ENCODE data around the gene SURF4. TPM values are rescaled to one million over a fixed set of nuclear protein-coding genes. Genes with fewer than 3 reads are reported as not detected.

Gene SURF4
- total and polyA plus RNA-seq, 2 donors from 2014 or later, result 121 to 138 TPM

GRCh38 chr9:133380734-133381133, 4.9 kb upstream of the SURF4 start:
- FAIRE-seq (no peak), DNase-seq (no peak)
- H3K27me3 ChIP-seq (ENCODE audit: control insufficient read depth, insufficient read depth, low read length), result no peaks in the 10 kb centered on the region
- H3K27ac ChIP-seq (ENCODE audit: low read depth in 2 of 2, low read length in 2 of 2), result no peak overlapping the region
- no peak for TF ChIP-seq CTCF (IDR thresholded peaks at IDR 0.05; ENCODE audit: borderline replicate concordance, extremely low read depth, insufficient read depth)
- no peaks in the 10 kb centered on the region for H3K4me1 ChIP-seq (ENCODE audit: control insufficient read depth in 2 of 3, insufficient read depth in 2 of 3, low read depth in 1 of 3, low read length in 3 of 3)
- peaks cover 0 to 4% (median 3%) of the 10 kb centered on the region in 3 donors for H3K9me3 ChIP-seq (ENCODE audit: control insufficient read depth in 2 of 3, insufficient read depth in 1 of 3, low read length in 3 of 3)
- no peak overlapping the region for H3K4me3 ChIP-seq (ENCODE audit: low read length in 3 of 3)
- intact Hi-C loops (cut with DNase I), result no loop called here
- H3K9ac ChIP-seq (ENCODE audit: low read length in 3 of 3), result no peak overlapping the region
- H3K36me3 ChIP-seq (ENCODE audit: control insufficient read depth in 2 of 3, insufficient read depth in 3 of 3, low read length in 3 of 3), result peaks cover 0 to 3% (median 0%) of the 10 kb centered on the region in 3 donors

DNA sequence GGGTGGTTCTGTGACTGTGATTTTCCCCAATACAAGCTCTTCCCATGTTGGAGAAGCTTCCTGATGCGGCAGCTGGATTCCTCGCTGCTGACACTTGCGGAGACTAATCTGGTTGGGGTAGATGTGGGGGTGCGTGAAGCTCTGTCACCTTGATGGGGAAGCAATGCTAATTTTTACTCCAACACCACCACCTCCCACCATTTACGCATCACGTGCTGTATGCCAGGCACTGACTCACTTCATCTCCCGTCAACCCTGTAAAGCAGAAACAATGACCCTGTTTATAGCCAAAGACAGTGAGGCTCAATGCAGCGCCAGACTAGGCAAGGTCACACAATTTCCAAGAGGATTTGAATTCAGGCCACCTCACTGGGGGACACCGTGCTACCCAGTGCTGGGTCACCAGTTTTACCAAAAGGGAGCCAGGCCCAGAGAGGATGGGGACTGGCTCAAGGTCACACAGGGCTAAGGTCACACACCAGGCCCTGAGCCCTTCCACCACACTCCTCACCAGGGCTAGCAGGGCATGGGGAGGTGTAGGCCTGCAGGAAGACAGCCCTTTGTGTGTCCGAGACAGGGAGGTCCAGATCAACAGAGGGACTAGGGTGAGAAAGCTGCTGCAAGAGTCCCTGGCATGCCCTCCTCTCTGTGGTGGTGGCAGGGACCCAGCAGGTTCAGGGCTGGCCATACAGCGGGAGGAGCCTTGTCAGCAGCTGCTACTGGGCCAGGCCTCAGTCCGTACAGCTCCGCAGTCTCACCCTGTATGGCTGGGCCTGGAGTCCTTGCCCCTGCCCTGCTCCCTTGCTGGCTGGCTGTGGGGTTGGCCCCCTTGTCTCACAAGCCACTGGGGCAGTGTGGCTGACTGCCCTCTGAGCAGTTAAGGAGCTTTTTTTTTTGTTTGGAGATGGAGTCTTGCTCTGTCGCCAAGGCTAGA, 3.6 kb upstream of the SURF4 start:
- no peak overlapping the region for H3K4me3 ChIP-seq (ENCODE audit: low read length in 3 of 3)
- no peak overlapping the region for H3K27ac ChIP-seq (ENCODE audit: low read depth in 2 of 2, low read length in 2 of 2)
- H3K36me3 ChIP-seq (ENCODE audit: control insufficient read depth in 2 of 3, insufficient read depth in 3 of 3, low read length in 3 of 3), result peaks cover 0 to 3% (median 0%) of the 10 kb centered on the region in 3 donors
- intact Hi-C loops (cut with DNase I), result no loop called here
- H3K27me3 ChIP-seq (ENCODE audit: control insufficient read depth, insufficient read depth, low read length), result no peaks in the 10 kb centered on the region
- H3K4me1 ChIP-seq (ENCODE audit: control insufficient read depth in 2 of 3, insufficient read depth in 2 of 3, low read depth in 1 of 3, low read length in 3 of 3), result no peaks in the 10 kb centered on the region
- FAIRE-seq (no peak), DNase-seq (no peak)
- peaks cover 0 to 4% (median 3%) of the 10 kb centered on the region in 3 donors for H3K9me3 ChIP-seq (ENCODE audit: control insufficient read depth in 2 of 3, insufficient read depth in 1 of 3, low read length in 3 of 3)
- H3K9ac ChIP-seq (ENCODE audit: low read length in 3 of 3), result no peak overlapping the region
- TF ChIP-seq CTCF (IDR thresholded peaks at IDR 0.05; ENCODE audit: borderline replicate concordance, extremely low read depth, insufficient read depth), result no peak

GRCh38 chr9:133378408-133378962, 2.6 kb upstream of the SURF4 start:
- DNase-seq (no peak), FAIRE-seq (no peak)
- intact Hi-C loops (cut with DNase I), result no loop called here
- peaks cover 0 to 3% (median 0%) of the 10 kb centered on the region in 3 donors for H3K36me3 ChIP-seq (ENCODE audit: control insufficient read depth in 2 of 3, insufficient read depth in 3 of 3, low read length in 3 of 3)
- H3K4me1 ChIP-seq (ENCODE audit: control insufficient read depth in 2 of 3, insufficient read depth in 2 of 3, low read depth in 1 of 3, low read length in 3 of 3), result no peaks in the 10 kb centered on the region
- H3K4me3 ChIP-seq (ENCODE audit: low read length in 3 of 3), result no peak overlapping the region
- no peaks in the 10 kb centered on the region for H3K27me3 ChIP-seq (ENCODE audit: control insufficient read depth, insufficient read depth, low read length)
- TF ChIP-seq CTCF (IDR thresholded peaks at IDR 0.05; ENCODE audit: borderline replicate concordance, extremely low read depth, insufficient read depth), result no peak
- H3K27ac ChIP-seq (ENCODE audit: low read depth in 2 of 2, low read length in 2 of 2), result no peak overlapping the region
- no peak overlapping the region for H3K9ac ChIP-seq (ENCODE audit: low read length in 3 of 3)
- peaks cover 0 to 4% (median 3%) of the 10 kb centered on the region in 3 donors for H3K9me3 ChIP-seq (ENCODE audit: control insufficient read depth in 2 of 3, insufficient read depth in 1 of 3, low read length in 3 of 3)
